Type B pancreatic cell (in vitro differentiated cells): ENCODE measurements around the gene TGFBR3. TPM values are rescaled to one million over a fixed set of nuclear protein-coding genes. Genes with fewer than 3 reads are reported as not detected.

Experiments
- DNase-seq: peaks from one replicate; pipeline ENCODE4 v3.0.0; 2021; ENCODE audit warnings: mixed read lengths; ENCODE audit not compliant: unreplicated experiment; ENCODE audit errors: extremely low spot score
- H3K27ac Mint-ChIP-seq: 2 replicates; pipeline ENCODE4 v1.8.0; 2021; ENCODE audit warnings: mild to moderate bottlenecking, mixed read lengths
- H3K27me3 Mint-ChIP-seq: 2 replicates; pipeline ENCODE4 v1.8.0; 2021; ENCODE audit warnings: mixed read lengths
- H3K36me3 Mint-ChIP-seq: 2 replicates; pipeline ENCODE4 v1.8.0; 2021; ENCODE audit warnings: mixed read lengths
- H3K4me1 Mint-ChIP-seq: one replicate; pipeline ENCODE4 v1.8.0; 2021; ENCODE audit warnings: mixed read lengths; ENCODE audit not compliant: unreplicated experiment
- H3K4me3 Mint-ChIP-seq: 2 replicates; pipeline ENCODE4 v1.8.0; 2021; ENCODE audit warnings: mild to moderate bottlenecking, mixed read lengths
- H3K9me3 Mint-ChIP-seq: 2 replicates; pipeline ENCODE4 v1.8.0; 2021; ENCODE audit warnings: mixed read lengths
- total RNA-seq: library from RNA; stranded (reverse); gene quantifications from 2 replicates; pipeline ENCODE4 v1.2.1, GENCODE V29; 2021; ENCODE audit warnings: low replicate concordance
- TF ChIP-seq, protein P1 (sequence below): fragments of 200-600 bp; sonication (generic); conservative IDR thresholded peaks from 2 replicates; pipeline ENCODE4 v1.5.0; 2021; ENCODE audit warnings: antibody characterized with exemption, mild to moderate bottlenecking

The TGFBR3 gene
- total RNA-seq, 1 donor from 2014 or later: 33.5 TPM

GRCh38 chr1:91775227-91775626 is 110.7 kb downstream of the TGFBR3 start:
- no peak overlapping the region for H3K4me3 Mint-ChIP-seq
- no peaks in the 10 kb centered on the region for H3K27me3 Mint-ChIP-seq
- TF ChIP-seq, protein P1, sequence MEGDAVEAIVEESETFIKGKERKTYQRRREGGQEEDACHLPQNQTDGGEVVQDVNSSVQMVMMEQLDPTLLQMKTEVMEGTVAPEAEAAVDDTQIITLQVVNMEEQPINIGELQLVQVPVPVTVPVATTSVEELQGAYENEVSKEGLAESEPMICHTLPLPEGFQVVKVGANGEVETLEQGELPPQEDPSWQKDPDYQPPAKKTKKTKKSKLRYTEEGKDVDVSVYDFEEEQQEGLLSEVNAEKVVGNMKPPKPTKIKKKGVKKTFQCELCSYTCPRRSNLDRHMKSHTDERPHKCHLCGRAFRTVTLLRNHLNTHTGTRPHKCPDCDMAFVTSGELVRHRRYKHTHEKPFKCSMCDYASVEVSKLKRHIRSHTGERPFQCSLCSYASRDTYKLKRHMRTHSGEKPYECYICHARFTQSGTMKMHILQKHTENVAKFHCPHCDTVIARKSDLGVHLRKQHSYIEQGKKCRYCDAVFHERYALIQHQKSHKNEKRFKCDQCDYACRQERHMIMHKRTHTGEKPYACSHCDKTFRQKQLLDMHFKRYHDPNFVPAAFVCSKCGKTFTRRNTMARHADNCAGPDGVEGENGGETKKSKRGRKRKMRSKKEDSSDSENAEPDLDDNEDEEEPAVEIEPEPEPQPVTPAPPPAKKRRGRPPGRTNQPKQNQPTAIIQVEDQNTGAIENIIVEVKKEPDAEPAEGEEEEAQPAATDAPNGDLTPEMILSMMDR: no peak
- DNase-seq: no peak
- peaks cover 6% of the 10 kb centered on the region for H3K9me3 Mint-ChIP-seq
- peaks cover 28% of the 10 kb centered on the region for H3K4me1 Mint-ChIP-seq
- H3K36me3 Mint-ChIP-seq: peaks cover 9% of the 10 kb centered on the region
- H3K27ac Mint-ChIP-seq: no peak overlapping the region

DNA sequence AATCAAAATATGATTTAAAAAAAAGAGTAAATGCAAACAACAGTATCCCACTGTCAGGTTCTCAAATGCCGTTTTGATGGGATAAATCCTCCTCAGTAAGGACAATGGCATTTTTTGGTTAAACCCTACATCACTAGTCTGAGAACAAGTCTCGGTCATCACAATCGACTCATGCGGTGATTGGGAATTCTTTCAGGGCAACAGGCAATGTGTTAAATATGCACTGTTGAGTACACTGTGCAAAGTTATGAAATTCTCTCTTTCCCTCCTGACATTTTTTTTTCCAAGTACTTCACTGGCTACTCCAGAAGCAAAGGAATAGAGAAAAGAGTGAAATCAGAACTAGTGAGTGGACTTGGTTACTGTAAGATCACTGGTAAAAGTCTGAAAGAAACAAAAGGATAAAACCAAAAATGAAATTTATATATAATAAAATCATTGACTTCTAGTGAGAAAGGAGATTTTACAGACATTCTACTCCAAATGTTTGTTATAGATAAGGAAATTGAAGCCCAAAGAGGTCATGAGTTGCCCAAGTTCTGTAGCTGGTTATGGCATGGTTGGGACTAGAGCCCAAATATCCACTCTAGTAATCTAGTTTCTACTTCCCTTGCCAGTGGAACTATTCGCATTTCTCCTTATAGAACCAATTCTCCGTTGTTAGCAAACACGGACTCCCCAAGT is 111.3 kb downstream of the TGFBR3 start:
- H3K27me3 Mint-ChIP-seq: no peaks in the 10 kb centered on the region
- peaks cover 9% of the 10 kb centered on the region for H3K36me3 Mint-ChIP-seq
- no peak overlapping the region for H3K4me3 Mint-ChIP-seq
- no peak for DNase-seq
- H3K4me1 Mint-ChIP-seq: peaks cover 29% of the 10 kb centered on the region
- H3K27ac Mint-ChIP-seq: no peak overlapping the region
- TF ChIP-seq, protein P1: no peak
- H3K9me3 Mint-ChIP-seq: peaks cover 6% of the 10 kb centered on the region

DNA sequence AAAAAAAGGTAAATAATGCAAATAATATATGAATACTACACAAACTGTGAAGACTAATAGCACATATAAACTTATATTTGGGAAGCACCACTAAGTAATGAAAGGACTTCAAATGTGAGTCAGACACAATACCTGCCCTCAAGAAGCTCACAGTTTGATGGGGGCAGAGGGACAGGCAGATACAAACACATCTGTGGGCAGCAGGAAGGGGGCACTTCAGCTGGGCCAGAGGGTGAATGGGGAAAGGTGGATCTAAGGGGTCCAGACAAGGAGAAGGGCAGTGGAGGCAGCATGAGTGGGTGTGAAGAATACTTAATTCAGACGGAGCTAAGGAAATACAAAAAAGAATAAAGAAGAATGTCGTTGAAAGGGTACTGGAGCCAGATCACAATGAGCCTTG is 114.2 kb downstream of the TGFBR3 start:
- Mint-ChIP-seq H3K9me3 (peaks cover 10% of the 10 kb centered on the region), H3K27me3 (no peaks in the 10 kb centered on the region), H3K36me3 (peaks cover 15% of the 10 kb centered on the region), H3K4me1 (peaks cover 24% of the 10 kb centered on the region), H3K27ac (no peak overlapping the region), H3K4me3 (no peak overlapping the region)
- DNase-seq: no peak
- TF ChIP-seq, protein P1: no peak

DNA sequence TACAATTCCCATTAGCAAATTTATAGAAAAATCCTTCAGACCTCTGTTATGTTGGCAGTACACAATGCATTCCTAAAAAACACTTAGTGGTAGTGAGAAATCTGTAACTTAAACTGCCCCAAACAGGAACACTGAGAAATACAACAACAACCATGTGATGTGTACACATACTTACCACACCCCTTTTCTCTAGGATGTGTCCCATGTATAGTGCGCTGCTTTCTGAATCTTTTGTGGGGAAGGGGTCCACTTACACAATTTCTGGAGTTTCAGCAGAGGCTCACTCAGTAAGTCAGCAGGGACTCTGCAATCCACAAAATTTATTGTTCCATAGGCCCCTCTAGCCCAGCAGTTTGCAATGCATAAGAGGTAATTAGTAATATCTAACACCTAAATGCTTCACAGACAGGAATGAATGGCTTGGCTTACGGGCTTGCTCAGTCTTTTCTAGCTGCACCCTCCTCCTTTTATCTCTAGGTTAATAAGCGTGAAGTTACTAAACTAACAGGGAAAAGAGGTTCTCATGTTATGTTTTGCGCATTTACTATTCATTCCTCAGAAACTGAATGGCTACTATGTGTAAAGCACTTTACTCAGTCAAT is 115.2 kb downstream of the TGFBR3 start:
- peaks cover 10% of the 10 kb centered on the region for H3K9me3 Mint-ChIP-seq
- peaks cover 15% of the 10 kb centered on the region for H3K36me3 Mint-ChIP-seq
- no peaks in the 10 kb centered on the region for H3K27me3 Mint-ChIP-seq
- H3K4me3 Mint-ChIP-seq: no peak overlapping the region
- peaks cover 24% of the 10 kb centered on the region for H3K4me1 Mint-ChIP-seq
- no peak overlapping the region for H3K27ac Mint-ChIP-seq
- TF ChIP-seq, protein P1: no peak
- DNase-seq: no peak

- peaks cover 27% of the 10 kb centered on the region for H3K4me1 Mint-ChIP-seq
- H3K36me3 Mint-ChIP-seq: peaks cover 15% of the 10 kb centered on the region
- H3K27me3 Mint-ChIP-seq: no peaks in the 10 kb centered on the region
- peaks cover 4% of the 10 kb centered on the region for H3K9me3 Mint-ChIP-seq
- no peak for DNase-seq
- H3K4me3 Mint-ChIP-seq: peak overlapping the region; percentile 14
- TF ChIP-seq, protein P1: no peak
- H3K27ac Mint-ChIP-seq: peak overlapping the region; percentile 34
These were observed 116.2 kb downstream of the TGFBR3 start for GRCh38 chr1:91769742-91770141.
